Measurements from ENCODE around the gene SECISBP2.
A peak's percentile ranks its signal among the peaks of the same experiment; 100 is the strongest.
"Not testable (repeated sequence)": the region's sequence is repeated elsewhere in the genome, so short reads cannot be mapped to it uniquely, and the experiment has no call there.

The SECISBP2 gene

GRCh38 chr9:89318123-89319014, at the start of gene SECISBP2:
SECISBP2 (plus strand) TSS chr9:89318500; CDS start chr9:89318577, 77 bp downstream.
- peak; percentile 97 for DNase-seq

GRCh38 chr9:89273528-89274279, 44.6 kb upstream of the SECISBP2 start:
- DNase-seq, result no peak

GRCh38 chr9:89274838-89275237, 43.5 kb upstream of the SECISBP2 start:
- peak; percentile 55 for DNase-seq

GRCh38 chr9:89276040-89276439, 42.3 kb upstream of the SECISBP2 start:
- DNase-seq, result not testable (repeated sequence)

- no peak for DNase-seq
Observed at GRCh38 chr9:89277043-89277442, 41.3 kb upstream of the SECISBP2 start.

- DNase-seq, result peak; percentile 13
Observed at GRCh38 chr9:89277454-89277853, 40.8 kb upstream of the SECISBP2 start.

GRCh38 chr9:89278551-89278950, 39.7 kb upstream of the SECISBP2 start:
- DNase-seq, result no peak

GRCh38 chr9:89278997-89279739, 39.1 kb upstream of the SECISBP2 start:
- no peak for DNase-seq

GRCh38 chr9:89281106-89281505, 37.2 kb upstream of the SECISBP2 start:
- no peak for DNase-seq

- DNase-seq, result not testable (repeated sequence)
Observed at GRCh38 chr9:89282248-89282968, 35.9 kb upstream of the SECISBP2 start.

GRCh38 chr9:89284076-89284475, 34.2 kb upstream of the SECISBP2 start:
- DNase-seq, result no peak

- no peak for DNase-seq
Observed at GRCh38 chr9:89291741-89292140, 26.6 kb upstream of the SECISBP2 start.

GRCh38 chr9:89293014-89293413, 25.3 kb upstream of the SECISBP2 start:
- no peak for DNase-seq

GRCh38 chr9:89295400-89295799, 22.9 kb upstream of the SECISBP2 start:
- DNase-seq, result no peak

- DNase-seq, result not testable (repeated sequence)
Observed at GRCh38 chr9:89301996-89302395, 16.3 kb upstream of the SECISBP2 start.

GRCh38 chr9:89304020-89304833, 14.1 kb upstream of the SECISBP2 start:
- no peak for DNase-seq

- DNase-seq, result no peak
Observed at GRCh38 chr9:89304834-89305188, 13.5 kb upstream of the SECISBP2 start.

- DNase-seq, result no peak
Observed at GRCh38 chr9:89305868-89306267, 12.4 kb upstream of the SECISBP2 start.

- DNase-seq, result no peak
Observed at GRCh38 chr9:89309166-89309565, 9.1 kb upstream of the SECISBP2 start.

- no peak for DNase-seq
Observed at GRCh38 chr9:89309608-89310474, 8.5 kb upstream of the SECISBP2 start.
